Suprapubic skin (tissue), 4 donors: ENCODE results near the gene GRXCR2.

Experiments
- CTCF ChIP-seq, 2 donors: fragments of 200-600 bp in 1 of 2; fragments of 450-650 bp in 1 of 2; sonication (generic) in 1 of 2; IDR thresholded peaks; one replicate each; pipeline ENCODE4 v1.5.1; 2016 to 2019; ENCODE audit warnings: antibody characterized with exemption in 2 of 2, mild to moderate bottlenecking in 1 of 2, moderate library complexity in 1 of 2
- EP300 ChIP-seq: sonication (generic); formaldehyde crosslinking; IDR thresholded peaks from one replicate; pipeline ENCODE4 v1.6.1; 2017; ENCODE audit warnings: antibody characterized with exemption
- POLR2A ChIP-seq, 2 donors: fragments of 450-650 bp; IDR thresholded peaks; one replicate each; pipeline ENCODE4 v1.6.1; 2017; ENCODE audit warnings: antibody characterized with exemption in 2 of 2, mild to moderate bottlenecking in 2 of 2, moderate library complexity in 2 of 2
- POLR2AphosphoS5 ChIP-seq, 3 donors: sonication (generic); formaldehyde crosslinking; IDR thresholded peaks; one replicate each; pipeline ENCODE4 v1.6.1; 2017; ENCODE audit warnings: antibody characterized with exemption in 3 of 3

- TF ChIP-seq CTCF (IDR thresholded peaks at IDR 0.05) (no peak), POLR2A (IDR thresholded peaks at IDR 0.05) (no peak), POLR2AphosphoS5 (IDR thresholded peaks at IDR 0.05) (no peak), EP300 (no peak)
Observed at GRCh38 chr5:145867806-145868205, 5.0 kb downstream of the GRXCR2 start.
